Epithelial cell of prostate (primary cell): ENCODE results near the gene FERMT2.
A peak's percentile ranks its signal among the peaks of the same experiment; 100 is the strongest.

Source experiments
- DNase-seq: peaks from one replicate; pipeline ENCODE4 v3.0.0-alpha.2; 2011; ENCODE audit warnings: low read depth, low spot score
- H3K27ac ChIP-seq: fragments of 450-650 bp; 2 replicates; pipeline ENCODE4 v1.5.1; 2017; ENCODE audit warnings: mild to moderate bottlenecking

Gene FERMT2

GRCh38 chr14:52950898-52951680 is at the start of gene FERMT2:
TSS of gene FERMT2 (minus strand) at chr14:52951050. CDS start at chr14:52950568, 482 bp downstream.
- H3K27ac ChIP-seq = peak within 1 kb of the TSS; percentile 72
- no peak for DNase-seq

GRCh38 chr14:52998376-52999015 is 47.6 kb upstream of the FERMT2 start:
- no peak overlapping the region for H3K27ac ChIP-seq
- no peak for DNase-seq

GRCh38 chr14:52996493-52996892 is 45.6 kb upstream of the FERMT2 start:
- DNase-seq = no peak
- H3K27ac ChIP-seq = no peak overlapping the region

- DNase-seq = no peak
Observed at GRCh38 chr14:52995998-52996397, 45.1 kb upstream of the FERMT2 start.

GRCh38 chr14:52992236-52992870 is 41.5 kb upstream of the FERMT2 start:
- H3K27ac ChIP-seq = no peak overlapping the region
- no peak for DNase-seq

More at GRCh38 chr14:52995998-52996397, 45.1 kb upstream of the FERMT2 start:
- no peak overlapping the region for H3K27ac ChIP-seq

GRCh38 chr14:52988139-52988538 is 37.3 kb upstream of the FERMT2 start:
- DNase-seq = no peak
- no peak overlapping the region for H3K27ac ChIP-seq

GRCh38 chr14:52987514-52987913 is 36.7 kb upstream of the FERMT2 start:
- DNase-seq = no peak
- H3K27ac ChIP-seq = no peak overlapping the region

GRCh38 chr14:52987042-52987441 is 36.2 kb upstream of the FERMT2 start:
- no peak overlapping the region for H3K27ac ChIP-seq
- no peak for DNase-seq

- H3K27ac ChIP-seq = no peak overlapping the region
- no peak for DNase-seq
Observed at GRCh38 chr14:52977798-52978197, 26.9 kb upstream of the FERMT2 start.

GRCh38 chr14:52974406-52974805 is 23.6 kb upstream of the FERMT2 start:
- no peak for DNase-seq
- no peak overlapping the region for H3K27ac ChIP-seq

GRCh38 chr14:52961060-52961639 is 10.3 kb upstream of the FERMT2 start:
- DNase-seq = peak; percentile 10

GRCh38 chr14:52960627-52961026 is 9.8 kb upstream of the FERMT2 start:
- no peak for DNase-seq

More at GRCh38 chr14:52961060-52961639, 10.3 kb upstream of the FERMT2 start:
- no peak overlapping the region for H3K27ac ChIP-seq

GRCh38 chr14:52954346-52955214 is 3.7 kb upstream of the FERMT2 start:
- H3K27ac ChIP-seq = no peak overlapping the region
- no peak for DNase-seq

More at GRCh38 chr14:52960627-52961026, 9.8 kb upstream of the FERMT2 start:
- H3K27ac ChIP-seq = no peak overlapping the region

- DNase-seq = no peak
- peak overlapping the region; percentile 72 for H3K27ac ChIP-seq
Observed at GRCh38 chr14:52951681-52952554, 1.1 kb upstream of the FERMT2 start.

GRCh38 chr14:52950410-52950897 is 396 bp downstream of the FERMT2 start:
- peak overlapping the region; percentile 72 for H3K27ac ChIP-seq
- no peak for DNase-seq

GRCh38 chr14:52949711-52950409 is 990 bp downstream of the FERMT2 start:
- H3K27ac ChIP-seq = peak overlapping the region; percentile 72
- no peak for DNase-seq

GRCh38 chr14:52949249-52949648 is 1.6 kb downstream of the FERMT2 start:
- peak overlapping the region; percentile 72 for H3K27ac ChIP-seq
- no peak for DNase-seq

- DNase-seq = no peak
- no peak overlapping the region for H3K27ac ChIP-seq
Observed at GRCh38 chr14:52948836-52949235, 2.0 kb downstream of the FERMT2 start.
